HCT116 (cell line): Measurements from ENCODE around the gene ARHGEF10L.
A peak's percentile ranks its signal among the peaks of the same experiment; 100 is the strongest.

Source experiments
- CEBPB ChIP-seq: IDR thresholded peaks from 2 replicates; pipeline ENCODE4 v1.6.1; 2012; ENCODE audit warnings: low read depth
- EZH2phosphoT487 ChIP-seq: fragments of 200-600 bp; IDR thresholded peaks from 2 replicates; pipeline ENCODE4 v1.6.1; 2018; ENCODE audit warnings: antibody characterized with exemption, borderline replicate concordance
- POLR2A ChIP-seq: IDR thresholded peaks from 2 replicates; pipeline ENCODE4 v1.7.0; 2011; ENCODE audit warnings: borderline replicate concordance; ENCODE audit not compliant: insufficient read depth, insufficient read length; ENCODE audit errors: extremely low read depth
- RAD21 ChIP-seq: IDR thresholded peaks from 2 replicates; pipeline ENCODE4 v1.6.1; 2012; ENCODE audit warnings: low read depth, mild to moderate bottlenecking
- TCF7L2 ChIP-seq: IDR thresholded peaks from 2 replicates; pipeline ENCODE4 v1.7.0; 2011; ENCODE audit warnings: borderline replicate concordance, inconsistent platforms; ENCODE audit not compliant: insufficient read depth, insufficient read length; ENCODE audit errors: extremely low read depth
- ZFX ChIP-seq: fragments of 450-650 bp; IDR thresholded peaks from 2 replicates; pipeline ENCODE4 v1.6.1; 2017
- TF ChIP-seq, protein P1 (sequence below), 3 experiments: fragments of 200-600 bp in 1 of 3; sonication (generic) in 1 of 3; IDR thresholded peaks in 2 of 3; conservative IDR thresholded peaks in 1 of 3; 2 replicates each; pipeline ENCODE4 v1.5.1; 2012 to 2017; ENCODE audit warnings: low read depth in 2 of 3, low read length in 2 of 3, antibody characterized with exemption in 1 of 3, borderline replicate concordance in 1 of 3, control low read depth in 1 of 3, mild to moderate bottlenecking in 1 of 3, mixed read lengths in 1 of 3, mixed run types in 1 of 3, moderate library complexity in 1 of 3; ENCODE audit not compliant: insufficient read depth in 1 of 3
- TF ChIP-seq, protein P2 (sequence below): IDR thresholded peaks from 2 replicates; pipeline ENCODE4 v1.6.1; 2012; ENCODE audit warnings: low read depth

DNA sequence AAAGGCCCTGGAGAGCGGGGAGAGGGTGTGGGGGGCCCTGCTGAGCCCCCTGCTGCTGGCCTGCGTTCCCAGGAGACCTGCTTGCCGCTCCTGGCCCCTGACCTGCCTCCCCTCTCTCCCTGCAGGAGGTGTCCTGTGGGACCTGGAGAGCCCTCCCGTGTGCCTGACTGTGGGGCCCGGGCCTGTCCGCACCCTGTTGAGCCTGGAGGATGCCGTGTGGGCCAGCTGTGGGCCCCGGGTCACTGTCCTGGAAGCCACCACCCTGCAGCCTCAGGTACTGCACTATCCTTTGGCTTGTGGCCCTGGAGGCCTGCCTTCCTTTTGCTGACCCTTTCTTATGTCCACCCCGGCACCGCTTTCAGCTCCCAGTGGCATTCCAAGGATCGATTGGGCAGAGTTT, 124.8 kb downstream of the ARHGEF10L start:
- TF ChIP-seq POLR2A (no peak), RAD21 (no peak), TCF7L2 (no peak), CEBPB (no peak), EZH2phosphoT487 (no peak), ZFX (no peak)
- TF ChIP-seq, protein P1, sequence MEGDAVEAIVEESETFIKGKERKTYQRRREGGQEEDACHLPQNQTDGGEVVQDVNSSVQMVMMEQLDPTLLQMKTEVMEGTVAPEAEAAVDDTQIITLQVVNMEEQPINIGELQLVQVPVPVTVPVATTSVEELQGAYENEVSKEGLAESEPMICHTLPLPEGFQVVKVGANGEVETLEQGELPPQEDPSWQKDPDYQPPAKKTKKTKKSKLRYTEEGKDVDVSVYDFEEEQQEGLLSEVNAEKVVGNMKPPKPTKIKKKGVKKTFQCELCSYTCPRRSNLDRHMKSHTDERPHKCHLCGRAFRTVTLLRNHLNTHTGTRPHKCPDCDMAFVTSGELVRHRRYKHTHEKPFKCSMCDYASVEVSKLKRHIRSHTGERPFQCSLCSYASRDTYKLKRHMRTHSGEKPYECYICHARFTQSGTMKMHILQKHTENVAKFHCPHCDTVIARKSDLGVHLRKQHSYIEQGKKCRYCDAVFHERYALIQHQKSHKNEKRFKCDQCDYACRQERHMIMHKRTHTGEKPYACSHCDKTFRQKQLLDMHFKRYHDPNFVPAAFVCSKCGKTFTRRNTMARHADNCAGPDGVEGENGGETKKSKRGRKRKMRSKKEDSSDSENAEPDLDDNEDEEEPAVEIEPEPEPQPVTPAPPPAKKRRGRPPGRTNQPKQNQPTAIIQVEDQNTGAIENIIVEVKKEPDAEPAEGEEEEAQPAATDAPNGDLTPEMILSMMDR (IDR thresholded peaks at IDR 0.05 in 2 of 3, conservative IDR thresholded peaks at IDR 0.05 in 1 of 3; ENCODE audit: borderline replicate concordance in 1 of 3, insufficient read depth in 1 of 3, low read depth in 2 of 3, low read length in 2 of 3), result peak in 1 of 3 experiments; percentile 19; a peak in 1 of 6 replicates
- TF ChIP-seq, protein P2, sequence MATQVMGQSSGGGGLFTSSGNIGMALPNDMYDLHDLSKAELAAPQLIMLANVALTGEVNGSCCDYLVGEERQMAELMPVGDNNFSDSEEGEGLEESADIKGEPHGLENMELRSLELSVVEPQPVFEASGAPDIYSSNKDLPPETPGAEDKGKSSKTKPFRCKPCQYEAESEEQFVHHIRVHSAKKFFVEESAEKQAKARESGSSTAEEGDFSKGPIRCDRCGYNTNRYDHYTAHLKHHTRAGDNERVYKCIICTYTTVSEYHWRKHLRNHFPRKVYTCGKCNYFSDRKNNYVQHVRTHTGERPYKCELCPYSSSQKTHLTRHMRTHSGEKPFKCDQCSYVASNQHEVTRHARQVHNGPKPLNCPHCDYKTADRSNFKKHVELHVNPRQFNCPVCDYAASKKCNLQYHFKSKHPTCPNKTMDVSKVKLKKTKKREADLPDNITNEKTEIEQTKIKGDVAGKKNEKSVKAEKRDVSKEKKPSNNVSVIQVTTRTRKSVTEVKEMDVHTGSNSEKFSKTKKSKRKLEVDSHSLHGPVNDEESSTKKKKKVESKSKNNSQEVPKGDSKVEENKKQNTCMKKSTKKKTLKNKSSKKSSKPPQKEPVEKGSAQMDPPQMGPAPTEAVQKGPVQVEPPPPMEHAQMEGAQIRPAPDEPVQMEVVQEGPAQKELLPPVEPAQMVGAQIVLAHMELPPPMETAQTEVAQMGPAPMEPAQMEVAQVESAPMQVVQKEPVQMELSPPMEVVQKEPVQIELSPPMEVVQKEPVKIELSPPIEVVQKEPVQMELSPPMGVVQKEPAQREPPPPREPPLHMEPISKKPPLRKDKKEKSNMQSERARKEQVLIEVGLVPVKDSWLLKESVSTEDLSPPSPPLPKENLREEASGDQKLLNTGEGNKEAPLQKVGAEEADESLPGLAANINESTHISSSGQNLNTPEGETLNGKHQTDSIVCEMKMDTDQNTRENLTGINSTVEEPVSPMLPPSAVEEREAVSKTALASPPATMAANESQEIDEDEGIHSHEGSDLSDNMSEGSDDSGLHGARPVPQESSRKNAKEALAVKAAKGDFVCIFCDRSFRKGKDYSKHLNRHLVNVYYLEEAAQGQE, result no peak
